Stimulated activated CD4-positive, alpha-beta T cell treated with anti-CD3 and anti-CD28 coated beads, Interleukin-1b, Interleukin-23, amount 100 ng/mL, for 48 hours (primary cell): ENCODE results near the gene LRGUK.

Experiments
- DNase-seq: peaks from one replicate; pipeline ENCODE4 v3.0.0-alpha.2; 2020

LRGUK gene

GRCh38 chr7:134313543-134313942 lies 186.4 kb downstream of the LRGUK start:
- no peak for DNase-seq
